ENCODE data around the gene SIDT1.

The SIDT1 gene

GRCh38 chr3:113643583-113643982 lies 111.2 kb downstream of the SIDT1 start:
- DNase-seq: no peak

GRCh38 chr3:113648524-113648923 lies 116.2 kb downstream of the SIDT1 start:
- no peak for DNase-seq

- no peak for DNase-seq
Observed at GRCh38 chr3:113649174-113649845, 117.0 kb downstream of the SIDT1 start.

DNA sequence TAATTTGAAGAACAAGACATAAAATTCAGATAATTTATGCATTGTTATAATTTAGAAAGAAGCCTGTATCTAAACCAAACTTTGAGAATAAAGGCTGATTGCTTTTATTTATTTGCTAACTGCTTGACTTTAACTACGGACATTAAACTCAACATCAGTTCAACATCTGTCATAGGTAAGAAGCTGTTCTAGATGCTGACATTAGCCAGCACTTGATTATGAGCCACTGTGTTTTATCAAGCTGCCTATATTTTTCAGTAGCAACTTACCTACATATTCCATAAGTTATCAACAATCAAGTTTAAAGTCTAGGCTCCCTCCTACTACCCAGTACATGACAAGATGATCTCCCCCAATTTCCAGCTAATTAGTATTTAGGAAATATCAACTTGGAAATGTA lies 122.0 kb downstream of the SIDT1 start:
- no peak for DNase-seq

DNA sequence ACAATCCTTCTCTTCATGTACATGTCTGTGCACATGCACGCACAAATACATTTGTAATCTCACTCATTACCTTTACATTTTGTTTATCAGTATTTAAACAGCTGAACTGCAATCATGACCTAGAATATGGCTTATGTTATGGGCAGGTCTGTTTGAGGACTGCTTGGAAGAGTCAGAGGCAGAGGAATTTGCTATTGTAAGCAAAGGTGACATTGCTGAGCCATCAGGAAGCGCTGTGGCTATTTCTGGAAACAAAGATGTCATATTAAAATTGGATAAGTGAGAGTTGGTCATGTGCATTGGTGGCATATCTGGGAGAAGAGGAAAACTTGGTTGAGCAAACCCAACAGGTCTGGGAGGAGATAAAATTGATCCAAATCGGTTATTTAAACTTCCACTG lies 122.5 kb downstream of the SIDT1 start:
- no peak for DNase-seq

DNA sequence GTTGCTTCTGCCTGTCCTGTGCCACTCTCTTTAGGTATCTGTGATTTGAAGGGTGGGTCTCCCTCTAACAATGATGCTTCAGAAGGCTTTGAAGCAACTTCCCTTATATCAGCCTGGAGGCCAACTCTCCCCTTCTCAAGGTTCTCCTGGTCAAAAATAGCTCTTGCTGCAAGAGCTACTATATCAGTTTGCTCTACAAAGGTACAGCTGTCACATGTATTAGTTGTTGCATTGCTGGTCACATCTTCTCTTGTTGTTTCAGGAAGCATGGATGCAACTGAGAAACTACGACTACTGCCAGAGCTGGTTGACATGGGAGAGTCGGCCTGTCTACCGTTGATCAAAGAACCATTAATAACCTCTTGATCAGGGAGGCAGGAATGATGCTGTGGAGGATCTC lies 125.8 kb downstream of the SIDT1 start:
- no peak for DNase-seq

DNA sequence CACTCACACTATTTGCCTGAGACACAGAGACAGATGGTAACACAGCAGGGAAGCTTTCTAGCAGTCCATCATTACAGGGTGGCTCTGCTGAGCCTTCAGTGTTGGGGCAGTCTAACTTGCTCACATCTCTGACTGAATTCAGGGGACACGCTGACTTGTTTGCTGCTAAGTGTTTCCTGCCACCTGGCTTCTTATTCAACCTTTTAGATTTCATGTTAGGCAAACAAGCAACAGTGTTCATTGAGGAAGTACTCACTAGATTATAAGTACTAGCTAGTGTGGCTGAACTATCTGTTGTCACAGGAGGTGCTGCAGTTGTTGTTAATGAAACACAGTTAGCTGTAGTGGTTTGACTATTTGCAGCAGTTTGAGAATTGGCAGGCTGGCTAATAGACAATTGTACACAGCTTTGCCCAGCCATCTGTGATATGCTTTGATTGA lies 126.8 kb downstream of the SIDT1 start:
- DNase-seq: no peak

DNA sequence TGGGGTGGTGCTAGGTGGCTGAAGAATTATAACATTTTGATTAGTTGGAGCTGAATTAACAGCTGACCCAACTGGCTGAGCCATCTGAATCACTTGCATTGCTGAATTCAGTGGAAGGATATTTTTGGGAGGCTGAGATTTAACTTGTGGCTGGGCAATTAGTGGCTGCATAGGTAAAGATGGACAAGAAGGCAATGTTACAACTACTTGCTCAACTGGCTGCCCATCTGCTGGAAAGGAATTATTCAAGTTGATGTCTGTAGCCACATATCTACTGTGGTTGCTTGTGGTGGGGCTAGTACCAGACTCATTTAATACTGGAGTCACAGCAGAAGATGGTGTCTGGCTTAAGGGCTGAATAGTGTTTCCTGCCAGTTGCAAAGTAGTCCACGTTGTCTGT lies 127.6 kb downstream of the SIDT1 start:
- no peak for DNase-seq

DNA sequence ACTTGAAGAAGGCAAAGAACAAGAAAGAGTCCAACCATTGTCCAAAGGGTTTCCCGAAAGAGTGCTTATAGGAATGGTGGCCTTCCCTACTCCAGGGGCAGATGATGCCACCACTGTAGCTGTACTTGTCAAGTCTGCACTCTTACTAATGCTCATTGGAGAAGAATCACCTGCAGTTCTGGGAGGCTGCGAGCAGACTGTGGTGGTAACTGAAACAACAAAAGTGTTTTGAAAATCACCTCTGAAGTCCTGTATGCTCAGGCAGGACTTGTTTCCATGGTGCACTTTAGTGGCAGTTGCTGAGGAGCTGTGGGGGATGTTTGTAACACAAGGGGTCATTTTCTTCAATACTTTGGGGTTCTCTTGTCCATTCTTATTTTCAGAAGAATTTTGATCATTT lies 128.1 kb downstream of the SIDT1 start:
- DNase-seq: no peak

GRCh38 chr3:113660896-113661295 lies 128.5 kb downstream of the SIDT1 start:
- no peak for DNase-seq

DNA sequence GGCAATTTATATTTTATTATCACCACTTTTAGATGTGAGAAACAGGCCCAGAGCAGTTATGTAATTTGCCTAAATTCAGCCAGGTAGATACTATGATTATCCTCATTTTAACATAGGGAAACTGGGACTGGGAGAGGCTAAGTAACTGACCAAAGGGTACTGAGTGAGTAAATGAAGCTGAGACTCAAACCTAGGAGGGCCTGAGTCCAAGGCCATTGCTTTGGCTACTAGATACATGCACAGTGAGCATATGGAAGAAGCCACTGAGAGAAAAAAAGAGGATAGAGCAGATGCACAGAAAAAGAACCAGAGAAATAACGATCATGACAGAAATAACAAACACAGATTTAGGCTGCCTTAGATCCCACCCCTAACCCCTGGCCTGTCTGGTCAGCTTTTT lies 130.5 kb downstream of the SIDT1 start:
- DNase-seq: no peak

GRCh38 chr3:113663324-113663750 lies 131.0 kb downstream of the SIDT1 start:
- no peak for DNase-seq

- no peak for DNase-seq
Observed at GRCh38 chr3:113663761-113664160, 131.4 kb downstream of the SIDT1 start.

DNA sequence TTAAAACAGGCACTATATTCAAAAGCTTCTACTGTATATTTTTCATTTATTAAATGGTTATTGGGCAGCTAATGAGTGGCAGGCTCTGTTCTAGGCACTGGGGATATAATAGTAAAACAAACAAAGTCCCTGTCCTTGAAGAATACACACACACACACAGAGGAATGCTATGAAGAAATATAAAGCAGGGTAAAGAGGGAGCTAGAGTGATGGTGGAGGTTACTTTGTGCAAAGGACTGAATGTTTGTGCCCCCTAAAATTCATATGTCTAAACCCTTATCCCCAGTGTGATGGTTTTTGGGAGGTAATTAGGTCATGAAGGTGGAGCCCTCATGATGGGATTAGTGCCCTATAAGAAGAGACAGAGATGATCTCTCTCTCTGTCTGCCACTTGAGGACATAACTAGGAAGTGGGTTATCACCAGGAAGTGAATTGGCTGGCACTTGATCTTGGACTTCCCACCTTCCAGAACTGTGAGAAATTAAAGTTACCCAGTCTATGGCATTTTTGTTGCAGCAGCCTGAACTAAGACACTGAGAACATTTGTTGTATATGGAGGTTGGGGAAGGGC lies 132.3 kb downstream of the SIDT1 start:
- no peak for DNase-seq

- DNase-seq: no peak
Observed at GRCh38 chr3:113668015-113668414, 135.7 kb downstream of the SIDT1 start.

DNA sequence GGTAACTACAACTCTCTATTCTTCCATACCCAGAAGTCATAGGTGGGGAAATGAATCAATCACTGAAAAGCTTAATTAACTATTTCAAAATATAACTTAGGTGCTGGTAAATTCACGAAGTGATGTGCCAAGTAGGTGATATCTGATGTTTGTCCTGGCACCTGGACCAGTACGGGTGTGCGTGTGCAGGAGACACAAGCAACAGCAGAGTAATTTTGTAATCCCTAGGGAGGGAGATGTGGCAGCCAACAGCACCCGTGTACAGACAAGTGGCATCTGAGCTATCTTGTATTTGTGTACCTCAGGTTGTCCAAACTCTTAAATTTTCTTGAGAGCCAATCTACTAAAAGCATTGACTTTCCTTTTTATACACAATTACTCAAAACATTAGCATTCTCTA lies 141.2 kb downstream of the SIDT1 start:
- no peak for DNase-seq

- DNase-seq: no peak
Observed at GRCh38 chr3:113676261-113676660, 143.9 kb downstream of the SIDT1 start.

GRCh38 chr3:113677737-113678136 lies 145.4 kb downstream of the SIDT1 start:
- DNase-seq: no peak

GRCh38 chr3:113678773-113679172 lies 146.4 kb downstream of the SIDT1 start:
- DNase-seq: no peak
